ENCODE data around the gene RPP30.

Gene RPP30

GRCh38 chr10:90871766-90872647, at the start of gene RPP30:
RPP30 (plus strand) TSS chr10:90871974; CDS start chr10:90871987, 13 bp downstream.
- Histone ChIP-seq H3K27ac (peak within 1 kb of the TSS; percentile 54 to 83), H3K4me3 (peak within 1 kb of the TSS; percentile 93)
- DNase-seq (ENCODE audit: low spot score), result peak; percentile 88
- no peak for TF ChIP-seq CTCF (IDR thresholded peaks at IDR 0.05)

GRCh38 chr10:90822508-90822907, 49.3 kb upstream of the RPP30 start:
- no peak for DNase-seq (ENCODE audit: low spot score)
- no peak overlapping the region for H3K27ac ChIP-seq
- no peak overlapping the region for H3K4me3 ChIP-seq
- TF ChIP-seq CTCF (IDR thresholded peaks at IDR 0.05), result no peak

GRCh38 chr10:90832111-90832510, 39.7 kb upstream of the RPP30 start:
- no peak for DNase-seq (ENCODE audit: low spot score)
- H3K27ac ChIP-seq, result no peak overlapping the region
- TF ChIP-seq CTCF (IDR thresholded peaks at IDR 0.05), result no peak
- H3K4me3 ChIP-seq, result no peak overlapping the region

- TF ChIP-seq CTCF (IDR thresholded peaks at IDR 0.05), result no peak
- no peak for DNase-seq (ENCODE audit: low spot score)
- Histone ChIP-seq H3K4me3 (no peak overlapping the region), H3K27ac (no peak overlapping the region)
These were observed 37.4 kb upstream of the RPP30 start for GRCh38 chr10:90834326-90834725.

- DNase-seq (ENCODE audit: low spot score), result no peak
- Histone ChIP-seq H3K4me3 (no peak overlapping the region), H3K27ac (no peak overlapping the region)
- TF ChIP-seq CTCF (IDR thresholded peaks at IDR 0.05), result no peak
These were observed 34.3 kb upstream of the RPP30 start for GRCh38 chr10:90837486-90837885.

GRCh38 chr10:90842725-90843124, 29.0 kb upstream of the RPP30 start:
- DNase-seq (ENCODE audit: low spot score), result no peak
- TF ChIP-seq CTCF (IDR thresholded peaks at IDR 0.05), result no peak
- no peak overlapping the region for H3K4me3 ChIP-seq
- H3K27ac ChIP-seq, result no peak overlapping the region

GRCh38 chr10:90845726-90846125, 26.0 kb upstream of the RPP30 start:
- no peak overlapping the region for H3K4me3 ChIP-seq
- no peak overlapping the region for H3K27ac ChIP-seq
- TF ChIP-seq CTCF (IDR thresholded peaks at IDR 0.05), result no peak
- no peak for DNase-seq (ENCODE audit: low spot score)
